PC-9 (cell line): Measurements from ENCODE around the gene BMERB1.

Source experiments
- CTCF ChIP-seq: fragments of 200-600 bp; sonication (generic); conservative IDR thresholded peaks from 2 replicates; pipeline ENCODE4 v1.6.1; 2017; ENCODE audit warnings: mixed run types, antibody characterized with exemption, mild to moderate bottlenecking, moderate library complexity
- EZH2 ChIP-seq: fragments of 200-600 bp; sonication (generic); IDR thresholded peaks from 2 replicates; pipeline ENCODE4 v1.8.0; 2017; ENCODE audit warnings: antibody characterized with exemption, low read depth

GRCh38 chr16:15516609-15517008 is 82.2 kb downstream of the BMERB1 start:
- TF ChIP-seq CTCF (no peak), EZH2 (no peak)
